ENCODE results near the gene CDKN1B. TPM values are rescaled to one million over a fixed set of nuclear protein-coding genes. Genes with fewer than 3 reads are reported as not detected.

The CDKN1B gene
- total RNA-seq, 4 donors from 2014 or later: 48.7 to 97.4 (median 70.6) TPM

DNA sequence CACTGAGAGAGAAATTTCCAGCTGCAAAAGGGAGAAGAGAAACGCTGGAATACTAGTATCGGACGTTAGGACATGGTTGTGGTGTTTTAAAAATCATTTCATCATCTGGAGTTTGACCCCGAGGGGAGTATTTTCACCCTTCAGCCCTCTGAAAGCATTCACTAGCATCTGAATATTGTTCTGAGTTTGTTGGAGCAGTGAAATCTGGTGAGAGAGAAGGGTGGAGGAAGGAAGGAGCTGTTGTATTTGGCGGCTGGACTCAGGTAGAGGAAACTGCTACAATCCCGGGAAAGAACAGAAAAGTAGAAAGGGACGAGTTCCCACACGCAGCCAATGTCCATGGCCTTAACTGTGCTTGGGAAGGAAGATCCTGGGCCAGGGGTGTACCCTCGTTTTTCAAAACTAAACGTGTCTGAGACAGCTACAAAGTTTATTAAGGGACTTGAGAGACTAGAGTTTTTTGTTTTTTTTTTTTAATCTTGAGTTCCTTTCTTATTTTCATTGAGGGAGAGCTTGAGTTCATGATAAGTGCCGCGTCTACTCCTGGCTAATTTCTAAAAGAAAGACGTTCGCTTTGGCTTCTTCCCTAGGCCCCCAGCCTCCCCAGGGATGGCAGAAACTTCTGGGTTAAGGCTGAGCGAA is 896 bp upstream of the CDKN1B start:
- peak overlapping the region; percentile 98 to 100 (median 100) for H3K27ac ChIP-seq (replicated peaks in 1 of 4)
- TF ChIP-seq, protein P1, sequence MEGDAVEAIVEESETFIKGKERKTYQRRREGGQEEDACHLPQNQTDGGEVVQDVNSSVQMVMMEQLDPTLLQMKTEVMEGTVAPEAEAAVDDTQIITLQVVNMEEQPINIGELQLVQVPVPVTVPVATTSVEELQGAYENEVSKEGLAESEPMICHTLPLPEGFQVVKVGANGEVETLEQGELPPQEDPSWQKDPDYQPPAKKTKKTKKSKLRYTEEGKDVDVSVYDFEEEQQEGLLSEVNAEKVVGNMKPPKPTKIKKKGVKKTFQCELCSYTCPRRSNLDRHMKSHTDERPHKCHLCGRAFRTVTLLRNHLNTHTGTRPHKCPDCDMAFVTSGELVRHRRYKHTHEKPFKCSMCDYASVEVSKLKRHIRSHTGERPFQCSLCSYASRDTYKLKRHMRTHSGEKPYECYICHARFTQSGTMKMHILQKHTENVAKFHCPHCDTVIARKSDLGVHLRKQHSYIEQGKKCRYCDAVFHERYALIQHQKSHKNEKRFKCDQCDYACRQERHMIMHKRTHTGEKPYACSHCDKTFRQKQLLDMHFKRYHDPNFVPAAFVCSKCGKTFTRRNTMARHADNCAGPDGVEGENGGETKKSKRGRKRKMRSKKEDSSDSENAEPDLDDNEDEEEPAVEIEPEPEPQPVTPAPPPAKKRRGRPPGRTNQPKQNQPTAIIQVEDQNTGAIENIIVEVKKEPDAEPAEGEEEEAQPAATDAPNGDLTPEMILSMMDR (IDR thresholded peaks at IDR 0.05): peak in 1 of 3 experiments; percentile 3
- TF ChIP-seq POLR2AphosphoS5 (IDR thresholded peaks at IDR 0.05): no peak
- TF ChIP-seq POLR2A (IDR thresholded peaks at IDR 0.05; ENCODE audit: low read depth): no peak
- TF ChIP-seq EP300 (IDR thresholded peaks at IDR 0.05): no peak
- WGBS: 2% methylated on average over 15 of the region's 15 CpGs
- H3K4me1 ChIP-seq: peaks cover 48 to 60% (median 56%) of the 10 kb centered on the region in 4 donors
- intact Hi-C loops (cut with DNase I): loop anchor here (5.0 to 10.0 kb wide), 3 partner anchors 154 to 451 kb away; partner anchors contain the start of genes BORCS5, DUSP16, LRP6 and MANSC1
- DNase-seq (ENCODE audit: extremely low spot score): peak; percentile 90
- H3K9me3 ChIP-seq: no peaks in the 10 kb centered on the region
- H3K36me3 ChIP-seq: peaks cover 0 to 22% (median 10%) of the 10 kb centered on the region in 4 donors
- peak overlapping the region; percentile 75 to 95 (median 86) for H3K4me3 ChIP-seq
- H3K27me3 ChIP-seq: no peaks in the 10 kb centered on the region

DNA sequence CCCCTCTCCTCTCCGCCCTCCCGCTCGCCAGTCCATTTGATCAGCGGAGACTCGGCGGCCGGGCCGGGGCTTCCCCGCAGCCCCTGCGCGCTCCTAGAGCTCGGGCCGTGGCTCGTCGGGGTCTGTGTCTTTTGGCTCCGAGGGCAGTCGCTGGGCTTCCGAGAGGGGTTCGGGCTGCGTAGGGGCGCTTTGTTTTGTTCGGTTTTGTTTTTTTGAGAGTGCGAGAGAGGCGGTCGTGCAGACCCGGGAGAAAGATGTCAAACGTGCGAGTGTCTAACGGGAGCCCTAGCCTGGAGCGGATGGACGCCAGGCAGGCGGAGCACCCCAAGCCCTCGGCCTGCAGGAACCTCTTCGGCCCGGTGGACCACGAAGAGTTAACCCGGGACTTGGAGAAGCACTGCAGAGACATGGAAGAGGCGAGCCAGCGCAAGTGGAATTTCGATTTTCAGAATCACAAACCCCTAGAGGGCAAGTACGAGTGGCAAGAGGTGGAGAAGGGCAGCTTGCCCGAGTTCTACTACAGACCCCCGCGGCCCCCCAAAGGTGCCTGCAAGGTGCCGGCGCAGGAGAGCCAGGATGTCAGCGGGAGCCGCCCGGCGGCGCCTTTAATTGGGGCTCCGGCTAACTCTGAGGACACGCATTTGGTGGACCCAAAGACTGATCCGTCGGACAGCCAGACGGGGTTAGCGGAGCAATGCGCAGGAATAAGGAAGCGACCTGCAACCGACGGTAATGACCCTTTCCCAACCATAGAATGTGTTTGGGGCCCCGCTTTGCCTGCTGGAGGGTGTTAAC is 615 bp downstream of the CDKN1B start:
- Histone ChIP-seq H3K4me1 (peaks cover 60 to 75% (median 71%) of the 10 kb centered on the region in 4 donors), H3K36me3 (peaks cover 0 to 31% (median 15%) of the 10 kb centered on the region in 4 donors), H3K4me3 (peak overlapping the region; percentile 75 to 95 (median 86)), H3K27me3 (no peaks in the 10 kb centered on the region), H3K27ac (replicated peaks in 1 of 4) (peak overlapping the region; percentile 98 to 100 (median 100)), H3K9me3 (no peaks in the 10 kb centered on the region)
- peak; percentile 85 for DNase-seq (ENCODE audit: extremely low spot score)
- intact Hi-C loops (cut with DNase I): loop anchor here (5.0 to 10.0 kb wide), 3 partner anchors 155 to 453 kb away; partner anchors contain the start of genes BORCS5, DUSP16, LRP6 and MANSC1
- WGBS: 0% methylated on average over 32 of the region's 62 CpGs
- TF ChIP-seq POLR2AphosphoS5 (IDR thresholded peaks at IDR 0.05) (no peak), EP300 (IDR thresholded peaks at IDR 0.05) (no peak), POLR2A (IDR thresholded peaks at IDR 0.05; ENCODE audit: low read depth) (no peak)
- TF ChIP-seq, protein P1 (IDR thresholded peaks at IDR 0.05): no peak

DNA sequence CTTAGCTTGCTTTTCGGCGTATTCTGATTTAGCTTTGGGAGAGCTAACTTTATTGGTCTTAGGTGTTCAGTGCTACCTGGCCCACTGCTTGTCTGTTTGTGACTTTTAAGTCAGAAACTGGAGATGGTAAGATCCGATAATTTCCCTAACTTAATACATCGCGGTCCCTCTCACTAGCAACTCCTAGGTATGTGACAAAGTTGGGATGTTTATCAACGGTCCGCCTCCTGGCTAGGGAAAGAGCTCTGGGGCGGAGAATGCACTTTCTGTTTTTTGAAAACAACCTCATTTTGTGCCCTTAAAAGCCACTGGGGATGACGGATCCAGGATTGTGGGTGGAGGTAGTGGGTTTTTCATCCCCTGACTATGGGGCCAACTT is 1.2 kb downstream of the CDKN1B start:
- WGBS: 1% methylated on average over 9 of the region's 9 CpGs
- peak; percentile 84 for DNase-seq (ENCODE audit: extremely low spot score)
- Histone ChIP-seq H3K4me1 (peaks cover 60 to 76% (median 74%) of the 10 kb centered on the region in 4 donors), H3K27ac (replicated peaks in 1 of 4) (peak overlapping the region; percentile 98 to 100 (median 100)), H3K36me3 (peaks cover 0 to 31% (median 15%) of the 10 kb centered on the region in 4 donors), H3K4me3 (peak overlapping the region; percentile 75 to 95 (median 86)), H3K9me3 (no peaks in the 10 kb centered on the region), H3K27me3 (no peaks in the 10 kb centered on the region)
- intact Hi-C loops (cut with DNase I): loop anchor here (5.0 to 10.0 kb wide), 3 partner anchors 156 to 454 kb away; partner anchors contain the start of genes BORCS5, DUSP16, LRP6 and MANSC1
- peak in 1 of 2 donors; percentile 46 for TF ChIP-seq POLR2AphosphoS5 (IDR thresholded peaks at IDR 0.05)
- no peak for TF ChIP-seq EP300 (IDR thresholded peaks at IDR 0.05)

DNA sequence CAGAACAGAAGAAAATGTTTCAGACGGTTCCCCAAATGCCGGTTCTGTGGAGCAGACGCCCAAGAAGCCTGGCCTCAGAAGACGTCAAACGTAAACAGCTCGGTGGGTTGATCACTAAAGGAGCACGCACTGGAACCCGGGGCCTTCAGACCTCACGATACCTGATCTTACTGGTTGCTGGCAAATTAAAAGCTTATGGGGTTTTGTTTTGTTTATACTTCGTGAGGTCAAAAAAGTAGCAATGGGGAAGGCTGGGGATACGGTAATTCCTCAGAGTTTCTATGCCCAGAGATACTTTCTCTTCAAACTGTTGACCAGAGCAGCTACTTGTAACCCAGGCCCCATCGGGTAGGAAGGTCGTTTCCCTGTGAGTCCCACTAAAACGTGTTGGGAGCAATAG is 1.7 kb downstream of the CDKN1B start:
- intact Hi-C loops (cut with DNase I): loop anchor here (5.0 to 10.0 kb wide), 3 partner anchors 157 to 454 kb away; partner anchors contain the start of genes BORCS5, DUSP16, LRP6 and MANSC1
- peak overlapping the region; percentile 98 to 100 (median 100) for H3K27ac ChIP-seq (replicated peaks in 1 of 4)
- H3K4me1 ChIP-seq: peaks cover 57 to 72% (median 70%) of the 10 kb centered on the region in 4 donors
- under 1% methylated on average over 14 of the region's 14 CpGs for WGBS
- TF ChIP-seq EP300 (IDR thresholded peaks at IDR 0.05) (no peak), POLR2AphosphoS5 (IDR thresholded peaks at IDR 0.05) (no peak)
- H3K9me3 ChIP-seq: no peaks in the 10 kb centered on the region
- peak overlapping the region; percentile 75 to 95 (median 86) for H3K4me3 ChIP-seq
- peak; percentile 42 for DNase-seq (ENCODE audit: extremely low spot score)
- peaks cover 0 to 31% (median 15%) of the 10 kb centered on the region in 4 donors for H3K36me3 ChIP-seq
- no peaks in the 10 kb centered on the region for H3K27me3 ChIP-seq

DNA sequence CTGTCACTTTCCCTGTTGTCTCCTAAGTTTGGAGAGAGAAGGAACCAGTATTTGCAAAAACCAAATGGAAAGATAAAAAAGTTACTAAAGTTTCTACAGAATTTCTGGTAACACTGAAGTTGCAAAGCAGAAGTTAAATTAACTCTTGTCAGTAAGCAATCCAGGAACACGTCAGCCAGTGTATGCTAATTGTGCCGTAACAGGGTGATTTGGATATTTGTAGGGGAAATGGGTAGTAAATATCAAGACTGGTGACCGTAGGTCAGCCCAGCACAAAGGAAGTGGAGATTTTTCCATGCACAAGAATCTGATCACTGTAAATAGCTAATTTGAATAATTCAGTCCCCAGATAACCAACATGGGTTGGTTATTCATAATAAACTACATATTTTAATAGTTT is 2.3 kb downstream of the CDKN1B start:
- Histone ChIP-seq H3K4me1 (peaks cover 51 to 68% (median 66%) of the 10 kb centered on the region in 4 donors), H3K4me3 (peak overlapping the region; percentile 75 to 95 (median 86)), H3K27me3 (no peaks in the 10 kb centered on the region), H3K36me3 (peaks cover 0 to 31% (median 15%) of the 10 kb centered on the region in 4 donors), H3K9me3 (no peaks in the 10 kb centered on the region), H3K27ac (replicated peaks in 1 of 4) (peak overlapping the region; percentile 98 to 100 (median 100))
- no peak for DNase-seq (ENCODE audit: extremely low spot score)
- WGBS: 1% methylated on average over 3 of the region's 3 CpGs
- intact Hi-C loops (cut with DNase I): loop anchor here (5.0 to 10.0 kb wide), 3 partner anchors 157 to 455 kb away; partner anchors contain the start of genes BORCS5, DUSP16, LRP6 and MANSC1
- TF ChIP-seq POLR2A (IDR thresholded peaks at IDR 0.05; ENCODE audit: low read depth): no peak
- TF ChIP-seq POLR2AphosphoS5 (IDR thresholded peaks at IDR 0.05): peak in 1 of 2 donors; percentile 39
